Measurements from ENCODE around the gene CACNA1F. TPM values are rescaled to one million over a fixed set of nuclear protein-coding genes. Genes with fewer than 3 reads are reported as not detected.

Gene CACNA1F
- total RNA-seq, 1 experiment from 2014 or later = not detected

DNA sequence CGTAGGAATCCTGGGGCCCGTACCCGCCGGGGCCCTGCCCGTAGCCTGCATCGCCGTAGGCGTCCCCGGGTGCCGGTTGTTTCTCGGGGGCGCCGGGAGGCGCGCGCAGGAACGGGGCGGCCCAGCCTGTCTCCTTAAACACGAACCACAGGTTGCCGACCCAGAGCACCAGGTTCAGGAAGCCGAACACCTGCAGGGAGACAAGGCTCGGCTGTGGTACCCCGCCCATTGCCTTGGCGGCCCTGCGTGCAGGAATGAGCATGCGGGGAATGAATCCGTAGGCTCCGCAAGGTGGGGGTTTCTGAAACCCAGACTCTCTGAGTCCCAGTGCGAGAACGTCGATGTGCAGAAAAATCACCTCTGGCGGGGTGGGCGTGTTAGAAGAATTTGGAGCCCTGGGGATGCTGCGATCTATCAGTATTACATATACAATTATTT is 41.5 kb downstream of the CACNA1F start:
- BruUV-seq (replicated peaks) = no TSS peak
- ChIA-PET POLR2A (interaction anchor here (0.7 kb wide), 1 partner anchor 1708 kb away, joined by 5 read pairs; no protein-coding TSS in a partner anchor), CTCF (interaction anchor here (1.0 kb wide), 1 partner anchor 36 kb away, joined by 3 read pairs; no protein-coding TSS in a partner anchor)
- ATAC-seq (peak; percentile 1; the same call in 1 of the 2 replicates), DNase-seq (ENCODE audit: low read depth, low spot score) (no peak)
- TF ChIP-seq TCF7L2 (IDR thresholded peaks at IDR 0.05; ENCODE audit: low read depth, low read length) (no peak), SIN3A (IDR thresholded peaks at IDR 0.05; ENCODE audit: borderline replicate concordance, insufficient read depth, low read depth, low read length) (no peak), POLR2AphosphoS5 (IDR thresholded peaks at IDR 0.05; ENCODE audit: low read depth, low read length) (no peak)
- TF ChIP-seq, protein P1, sequence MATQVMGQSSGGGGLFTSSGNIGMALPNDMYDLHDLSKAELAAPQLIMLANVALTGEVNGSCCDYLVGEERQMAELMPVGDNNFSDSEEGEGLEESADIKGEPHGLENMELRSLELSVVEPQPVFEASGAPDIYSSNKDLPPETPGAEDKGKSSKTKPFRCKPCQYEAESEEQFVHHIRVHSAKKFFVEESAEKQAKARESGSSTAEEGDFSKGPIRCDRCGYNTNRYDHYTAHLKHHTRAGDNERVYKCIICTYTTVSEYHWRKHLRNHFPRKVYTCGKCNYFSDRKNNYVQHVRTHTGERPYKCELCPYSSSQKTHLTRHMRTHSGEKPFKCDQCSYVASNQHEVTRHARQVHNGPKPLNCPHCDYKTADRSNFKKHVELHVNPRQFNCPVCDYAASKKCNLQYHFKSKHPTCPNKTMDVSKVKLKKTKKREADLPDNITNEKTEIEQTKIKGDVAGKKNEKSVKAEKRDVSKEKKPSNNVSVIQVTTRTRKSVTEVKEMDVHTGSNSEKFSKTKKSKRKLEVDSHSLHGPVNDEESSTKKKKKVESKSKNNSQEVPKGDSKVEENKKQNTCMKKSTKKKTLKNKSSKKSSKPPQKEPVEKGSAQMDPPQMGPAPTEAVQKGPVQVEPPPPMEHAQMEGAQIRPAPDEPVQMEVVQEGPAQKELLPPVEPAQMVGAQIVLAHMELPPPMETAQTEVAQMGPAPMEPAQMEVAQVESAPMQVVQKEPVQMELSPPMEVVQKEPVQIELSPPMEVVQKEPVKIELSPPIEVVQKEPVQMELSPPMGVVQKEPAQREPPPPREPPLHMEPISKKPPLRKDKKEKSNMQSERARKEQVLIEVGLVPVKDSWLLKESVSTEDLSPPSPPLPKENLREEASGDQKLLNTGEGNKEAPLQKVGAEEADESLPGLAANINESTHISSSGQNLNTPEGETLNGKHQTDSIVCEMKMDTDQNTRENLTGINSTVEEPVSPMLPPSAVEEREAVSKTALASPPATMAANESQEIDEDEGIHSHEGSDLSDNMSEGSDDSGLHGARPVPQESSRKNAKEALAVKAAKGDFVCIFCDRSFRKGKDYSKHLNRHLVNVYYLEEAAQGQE (IDR thresholded peaks at IDR 0.05; ENCODE audit: insufficient read depth in 1 of 2, low read depth in 2 of 2, low read length in 1 of 2) = no peak
- TF ChIP-seq, protein P2, sequence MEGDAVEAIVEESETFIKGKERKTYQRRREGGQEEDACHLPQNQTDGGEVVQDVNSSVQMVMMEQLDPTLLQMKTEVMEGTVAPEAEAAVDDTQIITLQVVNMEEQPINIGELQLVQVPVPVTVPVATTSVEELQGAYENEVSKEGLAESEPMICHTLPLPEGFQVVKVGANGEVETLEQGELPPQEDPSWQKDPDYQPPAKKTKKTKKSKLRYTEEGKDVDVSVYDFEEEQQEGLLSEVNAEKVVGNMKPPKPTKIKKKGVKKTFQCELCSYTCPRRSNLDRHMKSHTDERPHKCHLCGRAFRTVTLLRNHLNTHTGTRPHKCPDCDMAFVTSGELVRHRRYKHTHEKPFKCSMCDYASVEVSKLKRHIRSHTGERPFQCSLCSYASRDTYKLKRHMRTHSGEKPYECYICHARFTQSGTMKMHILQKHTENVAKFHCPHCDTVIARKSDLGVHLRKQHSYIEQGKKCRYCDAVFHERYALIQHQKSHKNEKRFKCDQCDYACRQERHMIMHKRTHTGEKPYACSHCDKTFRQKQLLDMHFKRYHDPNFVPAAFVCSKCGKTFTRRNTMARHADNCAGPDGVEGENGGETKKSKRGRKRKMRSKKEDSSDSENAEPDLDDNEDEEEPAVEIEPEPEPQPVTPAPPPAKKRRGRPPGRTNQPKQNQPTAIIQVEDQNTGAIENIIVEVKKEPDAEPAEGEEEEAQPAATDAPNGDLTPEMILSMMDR (IDR thresholded peaks at IDR 0.05) = no peak
- no peaks in the 10 kb centered on the region for H3K9me3 ChIP-seq (ENCODE audit: control insufficient read depth, insufficient read depth, low read depth, low read length)
- in situ Hi-C loops (cut with HindIII; ENCODE audit: low pct_unique_long_range_greater_than_20kb, low sequenced_read_pairs) (no loop called here), intact Hi-C loops (cut with micrococcal nuclease; ENCODE audit: unreplicated experiment) (loop anchor here (5.0 kb wide), 1 partner anchor 86 kb away; no protein-coding TSS in a partner anchor)
- peak overlapping the region; percentile 74 to 75 for H3K4me3 ChIP-seq (ENCODE audit: low read depth in 2 of 2, low read length in 2 of 2)
- H3K36me3 ChIP-seq (ENCODE audit: control insufficient read depth, insufficient read depth, low read length) = no peaks in the 10 kb centered on the region
- H3K4me1 ChIP-seq (ENCODE audit: control insufficient read depth, insufficient read depth, low read length) = peaks cover 21% of the 10 kb centered on the region
- H3K27me3 ChIP-seq (ENCODE audit: control insufficient read depth, insufficient read depth, low read length) = no peaks in the 10 kb centered on the region
- peak overlapping the region; percentile 85 for H3K27ac ChIP-seq (ENCODE audit: low read length)

DNA sequence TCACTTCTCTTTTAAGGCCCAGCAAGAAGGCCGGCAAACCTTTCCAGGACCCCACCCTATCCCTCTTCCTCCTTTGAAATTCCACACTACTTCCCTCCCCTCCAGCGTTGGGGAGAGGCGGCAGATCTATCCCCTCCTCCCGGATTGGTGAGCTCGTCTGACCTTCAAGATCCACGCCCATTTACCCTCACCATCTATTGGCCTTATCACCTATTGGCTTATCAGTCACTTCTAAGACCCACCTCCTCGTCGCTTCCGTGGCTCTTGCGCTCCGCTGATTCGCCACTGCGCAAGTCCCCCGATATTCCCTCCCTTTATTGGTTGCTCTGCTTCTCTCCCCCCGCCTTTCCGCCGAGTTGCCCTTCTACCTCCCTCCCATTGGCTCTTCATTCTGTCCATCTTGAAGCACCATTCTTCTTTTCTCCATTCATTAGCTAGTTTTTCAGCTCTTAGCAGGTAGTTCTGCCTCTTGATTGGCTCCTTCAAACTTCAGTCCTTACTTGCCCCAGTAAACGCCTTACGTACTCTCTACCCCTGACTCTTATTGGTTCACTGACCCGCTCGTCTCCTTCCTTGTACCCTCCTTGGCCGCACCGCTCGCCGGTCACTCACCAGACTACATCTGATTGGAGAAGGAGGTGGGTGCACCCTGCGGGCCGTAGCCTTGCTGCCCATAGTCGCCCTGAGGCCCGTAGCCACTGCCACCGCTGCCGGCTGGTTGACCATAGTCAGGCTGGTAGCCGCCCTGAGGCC is 42.1 kb downstream of the CACNA1F start:
- DNase-seq (ENCODE audit: low read depth, low spot score) (peak; percentile 97), ATAC-seq (peak; percentile 89)
- intact Hi-C loops (cut with micrococcal nuclease; ENCODE audit: unreplicated experiment) (loop anchor here (5.0 kb wide), 1 partner anchor 86 kb away; no protein-coding TSS in a partner anchor), in situ Hi-C loops (cut with HindIII; ENCODE audit: low pct_unique_long_range_greater_than_20kb, low sequenced_read_pairs) (no loop called here)
- no peaks in the 10 kb centered on the region for H3K36me3 ChIP-seq (ENCODE audit: control insufficient read depth, insufficient read depth, low read length)
- CTCF ChIA-PET = interaction anchor here (0.7 to 1.0 kb wide), 2 partner anchors 35 to 506 kb away, joined by 3 read pairs; no protein-coding TSS in a partner anchor
- no peaks in the 10 kb centered on the region for H3K9me3 ChIP-seq (ENCODE audit: control insufficient read depth, insufficient read depth, low read depth, low read length)
- peak overlapping the region; percentile 74 to 75 for H3K4me3 ChIP-seq (ENCODE audit: low read depth in 2 of 2, low read length in 2 of 2)
- peaks cover 21% of the 10 kb centered on the region for H3K4me1 ChIP-seq (ENCODE audit: control insufficient read depth, insufficient read depth, low read length)
- BruUV-seq (replicated peaks) = no TSS peak
- peak overlapping the region; percentile 85 for H3K27ac ChIP-seq (ENCODE audit: low read length)
- TF ChIP-seq, protein P1 (IDR thresholded peaks at IDR 0.05; ENCODE audit: insufficient read depth in 1 of 2, low read depth in 2 of 2, low read length in 1 of 2) = no peak
- TF ChIP-seq POLR2AphosphoS5 (IDR thresholded peaks at IDR 0.05; ENCODE audit: low read depth, low read length) = peak; percentile 76
- TF ChIP-seq, protein P2 (IDR thresholded peaks at IDR 0.05) = no peak
- TF ChIP-seq SIN3A (IDR thresholded peaks at IDR 0.05; ENCODE audit: borderline replicate concordance, insufficient read depth, low read depth, low read length) = 0 out of 2 replicates have a peak, but pooled peaks have one; percentile 71
- peak; percentile 97 for TF ChIP-seq TCF7L2 (IDR thresholded peaks at IDR 0.05; ENCODE audit: low read depth, low read length)
- H3K27me3 ChIP-seq (ENCODE audit: control insufficient read depth, insufficient read depth, low read length) = no peaks in the 10 kb centered on the region
- POLR2A ChIA-PET = interaction anchor here (0.5 to 1.0 kb wide), 7 partner anchors 10 to 1708 kb away, joined by 3 to 5 read pairs (median 4); no protein-coding TSS in a partner anchor
